Muscle of back (tissue), 11 donors: ENCODE measurements around the gene DNAJC1. TPM values are rescaled to one million over a fixed set of nuclear protein-coding genes. Genes with fewer than 3 reads are reported as not detected.
"Not testable (repeated sequence)": the region's sequence is repeated elsewhere in the genome, so short reads cannot be mapped to it uniquely, and the experiment has no call there.

Source experiments
- DNase-seq, 3 donors: peaks; one replicate each; pipeline versions ENCODE4 v3.0.0 to v3.0.0-alpha.2; 2013
- polyA plus RNA-seq, 10 donors: library from polyadenylated mRNA; unstranded; fragments of 120-200 nt; gene quantifications; one replicate each; pipeline ENCODE4 v1.2.1, GENCODE V29; 2013; ENCODE audit not compliant: insufficient read length in 10 of 10

Gene DNAJC1
- polyA plus RNA-seq, 10 donors, result 11.0 to 19.7 (median 12.7) TPM

DNA sequence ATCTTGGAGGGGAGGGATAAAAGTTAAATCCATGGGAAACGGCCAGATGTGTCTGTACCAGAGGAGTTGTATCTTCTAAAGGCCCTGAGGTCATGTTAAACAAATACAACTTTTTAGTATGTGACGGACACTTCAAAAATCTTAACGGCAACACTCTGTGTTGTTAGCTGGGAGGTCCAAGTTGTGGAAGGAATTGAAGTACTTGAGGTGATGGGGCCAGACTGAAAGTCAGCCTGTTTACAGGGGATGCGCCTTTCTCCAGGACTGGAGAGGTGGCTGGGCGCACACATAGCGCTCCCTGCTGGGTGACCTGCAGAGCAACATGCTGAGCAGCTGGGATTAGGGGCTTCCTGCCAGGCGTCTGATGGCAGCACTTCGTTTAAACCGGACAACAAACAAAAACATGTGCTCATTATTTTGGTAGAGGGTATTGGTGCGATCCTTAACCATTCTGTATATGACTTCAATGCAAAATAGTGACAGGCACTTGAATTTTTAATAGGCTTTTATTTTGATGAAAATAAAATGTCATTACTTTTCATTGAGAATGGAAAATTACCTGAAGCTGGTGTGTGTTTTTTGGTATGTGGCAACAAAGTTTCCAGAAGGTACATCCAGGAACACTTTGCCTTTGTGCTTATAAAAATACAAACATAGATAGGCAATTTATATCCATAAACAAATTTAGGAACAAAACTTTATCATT lies 271.3 kb downstream of the DNAJC1 start:
- DNase-seq, result peak; percentile 66 to 91 (median 85)

GRCh38 chr10:21728618-21729017 lies 274.9 kb downstream of the DNAJC1 start:
- DNase-seq, result no peak

- DNase-seq, result peak in 1 of 3 donors; percentile 36
These were observed 275.9 kb downstream of the DNAJC1 start for GRCh38 chr10:21727452-21728168.

GRCh38 chr10:21726601-21727225 lies 276.8 kb downstream of the DNAJC1 start:
- peak in 2 of 3 donors; percentile 33 to 51 for DNase-seq

- DNase-seq, result peak; percentile 97 to 99 (median 98)
These were observed 278.7 kb downstream of the DNAJC1 start for GRCh38 chr10:21724687-21725367.

DNA sequence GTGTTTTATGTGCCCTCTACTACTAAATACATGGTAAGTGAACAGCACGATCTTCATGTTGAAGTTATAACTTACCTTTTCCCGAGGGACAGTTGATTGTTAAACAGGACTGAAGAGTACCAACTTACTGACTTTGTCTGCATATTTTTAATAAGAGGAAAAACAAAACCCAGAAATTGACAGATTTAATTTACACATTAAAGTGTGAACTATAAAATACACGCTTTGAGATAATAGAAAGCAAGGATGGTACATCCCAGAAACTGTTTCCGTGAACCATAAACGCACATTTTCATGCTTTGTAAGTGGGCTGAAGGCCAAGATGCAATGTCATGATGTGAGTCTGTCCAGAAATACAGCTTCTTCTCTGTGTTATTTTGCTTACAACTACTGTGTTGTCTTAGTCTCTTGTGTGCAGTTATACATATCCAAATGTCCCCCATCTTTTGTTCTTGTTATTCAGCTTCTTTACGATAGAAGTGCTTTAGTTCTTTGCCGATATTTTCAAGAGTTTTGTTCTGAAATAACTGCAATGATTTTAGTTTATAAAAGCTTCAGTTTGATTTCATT lies 279.4 kb downstream of the DNAJC1 start:
- peak; percentile 33 to 78 (median 49) for DNase-seq

GRCh38 chr10:21722209-21722608 lies 281.3 kb downstream of the DNAJC1 start:
- DNase-seq, result no peak

DNA sequence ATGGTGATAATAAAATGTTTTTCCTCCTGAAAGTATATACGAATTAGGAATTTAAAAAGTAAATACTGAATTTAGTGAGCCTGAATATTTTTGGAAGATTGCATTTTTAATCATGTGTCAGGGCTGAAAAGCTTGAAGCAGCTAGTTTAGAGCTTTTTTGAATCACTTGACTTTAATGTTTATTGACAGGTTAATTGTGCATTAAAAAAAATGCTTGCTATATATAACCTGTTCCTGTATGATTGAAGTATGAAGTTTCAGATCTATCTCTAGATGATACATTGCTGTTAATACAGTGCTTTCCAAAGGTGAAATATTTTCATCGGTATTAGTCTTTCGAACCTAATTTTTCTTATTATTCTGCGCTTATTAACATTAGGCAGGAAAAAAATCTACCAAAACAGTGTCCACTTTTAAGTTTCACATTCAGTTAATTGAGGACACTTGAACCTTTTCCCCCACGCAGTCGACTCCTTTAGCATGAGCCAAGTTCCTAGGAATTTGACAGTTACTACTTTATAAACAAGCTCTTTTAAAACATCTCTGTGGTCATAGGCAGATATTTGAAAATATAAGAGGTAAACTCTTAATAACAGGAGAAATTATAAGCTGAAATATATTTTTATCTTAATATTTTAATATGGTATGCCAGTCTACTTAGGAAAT lies 282.4 kb downstream of the DNAJC1 start:
- DNase-seq, result no peak

DNA sequence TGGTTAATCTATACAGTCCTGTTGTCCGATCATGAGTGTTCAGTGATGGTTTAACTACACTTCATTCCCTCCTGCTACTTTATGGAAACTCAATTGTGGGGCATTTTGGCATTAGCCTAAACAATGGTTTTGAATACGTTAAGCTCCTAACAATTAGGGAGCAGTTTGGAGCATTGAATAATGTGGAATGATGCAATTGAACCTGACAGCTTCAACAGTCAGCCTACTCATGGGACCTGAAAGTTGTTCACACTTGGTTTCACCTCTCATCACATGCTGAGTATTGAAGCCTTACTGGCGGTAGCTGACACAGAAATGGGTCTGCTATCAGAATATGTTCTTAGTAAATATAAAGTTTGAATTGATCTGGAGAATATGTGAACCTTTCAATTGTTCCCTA lies 283.4 kb downstream of the DNAJC1 start:
- no peak for DNase-seq

- no peak for DNase-seq
These were observed 284.0 kb downstream of the DNAJC1 start for GRCh38 chr10:21719502-21719901.

GRCh38 chr10:21717437-21718054 lies 286.0 kb downstream of the DNAJC1 start:
- not testable (repeated sequence) for DNase-seq

GRCh38 chr10:21715531-21716195 lies 287.9 kb downstream of the DNAJC1 start:
- DNase-seq, result no peak

GRCh38 chr10:21712975-21713374 lies 290.6 kb downstream of the DNAJC1 start:
- DNase-seq, result no peak

- no peak for DNase-seq
These were observed 296.0 kb downstream of the DNAJC1 start for GRCh38 chr10:21707498-21707897.

Other genes starting within 250 kb of the DNAJC1 start
- not detected for gene EBLN1, start 214.3 kb upstream of the DNAJC1 start, polyA plus RNA-seq